ENCODE measurements around the gene MAB21L3.

GRCh38 chr1:116127848-116128540 is 16.8 kb downstream of the MAB21L3 start:
- no peak for TF ChIP-seq POLR2A (IDR thresholded peaks at IDR 0.05; ENCODE audit: low read length)
- TF ChIP-seq GATA1 (IDR thresholded peaks at IDR 0.05; ENCODE audit: low read depth, low read length): no peak
